Stimulated activated naive CD4-positive, alpha-beta T cell treated with Interleukin-2 at 50 U/mL for 16 hours (primary cell): ENCODE results near the gene ZNF830.
"Not testable (repeated sequence)": the region's sequence is repeated elsewhere in the genome, so short reads cannot be mapped to it uniquely, and the experiment has no call there.

Experiments used
- DNase-seq: peaks from one replicate; lab custom pipeline; 2025; lab: John Stamatoyannopoulos, UW

The ZNF830 gene

DNA sequence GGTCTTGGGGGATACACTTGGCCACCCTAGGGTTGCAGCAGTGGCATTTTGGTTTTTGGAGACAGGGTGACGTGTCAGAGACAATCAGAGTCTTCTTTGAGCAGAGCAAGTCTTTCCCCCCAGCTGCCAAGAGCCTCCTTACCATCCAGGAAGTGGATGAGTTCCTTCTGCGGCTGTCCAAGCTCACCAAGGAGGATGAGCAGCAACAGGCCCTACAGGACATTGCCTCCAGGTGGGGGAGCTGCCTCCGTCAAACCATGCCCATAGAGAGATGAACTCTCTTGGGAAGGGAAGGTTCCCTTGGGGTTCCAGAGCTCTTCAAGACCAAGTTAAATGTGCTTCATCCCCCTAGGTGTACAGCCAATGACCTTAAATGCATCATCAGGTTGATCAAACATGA, 30.3 kb downstream of the ZNF830 start:
- no peak for DNase-seq

DNA sequence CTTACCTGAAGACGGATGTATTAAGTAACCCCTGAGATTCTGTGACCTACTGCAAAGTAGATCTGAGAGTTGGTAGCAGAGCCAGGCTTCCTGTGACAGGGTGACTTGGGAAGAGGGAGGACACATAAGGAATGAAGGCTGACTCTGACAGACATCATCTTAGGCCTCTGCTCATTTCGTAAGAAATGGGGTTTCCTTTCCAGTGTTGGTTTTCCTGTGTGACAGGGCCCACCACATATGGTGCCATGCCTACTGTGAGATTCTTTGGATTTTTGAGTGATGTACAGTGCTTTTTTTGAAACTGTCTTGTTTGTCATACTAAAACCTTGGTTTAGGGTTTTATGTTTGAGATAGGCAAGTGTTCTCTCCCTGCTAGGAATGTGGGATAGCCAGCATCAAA, 31.7 kb downstream of the ZNF830 start:
- no peak for DNase-seq

DNA sequence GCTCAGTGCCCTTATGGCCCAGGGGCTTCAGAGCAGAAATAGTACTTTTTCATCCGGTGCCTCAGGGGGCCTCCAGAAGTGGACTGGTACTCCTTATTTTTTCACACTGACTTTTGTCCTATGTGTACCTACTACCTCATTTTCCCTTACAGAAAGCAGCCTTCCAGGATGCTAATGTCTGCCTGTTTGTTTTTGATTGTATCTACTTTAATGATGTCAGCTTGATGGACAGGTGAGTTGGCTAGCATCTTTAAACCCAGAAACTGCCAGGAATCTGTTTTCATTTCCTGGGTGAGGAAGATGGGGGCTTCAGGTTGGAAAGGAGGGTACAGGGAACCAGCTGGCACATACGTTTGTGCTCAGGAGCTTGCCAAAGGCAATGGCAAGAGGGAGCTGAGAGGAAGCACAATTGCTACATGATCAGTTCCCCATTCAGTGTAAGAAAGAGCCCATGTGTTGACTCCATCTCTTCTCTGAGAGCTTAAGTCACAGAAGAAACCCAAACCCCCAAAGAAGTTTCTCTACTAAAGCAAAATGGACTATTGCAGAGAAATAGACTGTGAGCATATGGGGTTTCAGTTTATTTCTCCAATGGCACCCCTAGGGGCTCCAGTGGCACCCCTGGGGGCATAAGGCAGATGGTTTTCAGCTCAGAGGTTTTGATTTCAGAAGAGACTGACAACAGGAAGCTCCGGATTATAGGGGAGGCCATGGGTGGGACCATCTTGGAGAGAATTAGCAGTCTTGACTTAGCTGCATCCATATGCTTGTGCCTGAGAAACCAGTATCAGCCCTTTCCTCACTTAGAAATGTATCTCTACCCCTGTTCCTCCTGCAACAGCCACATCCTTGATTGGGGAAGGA, 35.3 kb downstream of the ZNF830 start:
- no peak for DNase-seq

DNA sequence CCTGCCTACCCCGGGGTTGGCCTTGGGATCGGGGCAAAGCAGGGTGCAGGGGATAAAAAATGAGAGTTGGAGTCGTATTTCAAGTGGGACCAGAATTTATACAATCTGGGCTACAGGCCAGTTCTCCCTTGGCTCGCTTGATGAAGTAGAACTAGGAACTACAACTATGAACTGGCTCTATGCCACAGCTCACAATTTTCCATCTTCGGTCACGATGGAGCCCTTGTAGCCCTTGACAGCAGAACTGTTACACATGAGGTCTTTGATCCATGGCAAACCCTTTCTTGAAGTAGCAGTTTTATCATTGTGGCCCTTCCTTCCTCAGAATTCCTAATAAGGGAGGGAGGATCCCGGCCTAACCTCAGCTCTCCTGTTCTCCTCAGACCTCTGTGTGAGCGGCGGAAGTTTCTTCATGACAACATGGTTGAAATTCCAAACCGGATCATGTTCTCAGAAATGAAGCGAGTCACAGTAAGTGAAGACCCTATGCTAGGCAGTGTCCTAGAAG, 36.1 kb downstream of the ZNF830 start:
- DNase-seq: no peak

DNA sequence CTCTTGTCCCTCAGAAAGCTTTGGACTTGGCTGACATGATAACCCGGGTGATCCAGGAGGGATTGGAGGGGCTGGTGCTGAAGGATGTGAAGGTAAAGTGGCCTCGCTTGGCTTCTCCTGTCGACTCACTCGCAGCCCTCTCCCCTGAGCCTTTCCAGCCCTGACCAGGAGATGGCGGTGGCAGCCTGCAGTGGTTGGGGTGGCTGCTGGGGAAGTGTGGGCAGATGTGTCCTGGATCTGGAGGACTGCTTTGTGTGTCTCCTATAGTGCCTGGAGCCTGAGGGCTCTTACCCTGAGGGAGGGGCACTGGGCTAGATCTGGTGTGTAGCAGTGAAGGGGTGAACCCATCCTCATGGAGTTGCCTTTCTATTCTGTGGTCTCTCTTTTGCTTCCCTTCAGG, 36.9 kb downstream of the ZNF830 start:
- peak; percentile 69 for DNase-seq

DNA sequence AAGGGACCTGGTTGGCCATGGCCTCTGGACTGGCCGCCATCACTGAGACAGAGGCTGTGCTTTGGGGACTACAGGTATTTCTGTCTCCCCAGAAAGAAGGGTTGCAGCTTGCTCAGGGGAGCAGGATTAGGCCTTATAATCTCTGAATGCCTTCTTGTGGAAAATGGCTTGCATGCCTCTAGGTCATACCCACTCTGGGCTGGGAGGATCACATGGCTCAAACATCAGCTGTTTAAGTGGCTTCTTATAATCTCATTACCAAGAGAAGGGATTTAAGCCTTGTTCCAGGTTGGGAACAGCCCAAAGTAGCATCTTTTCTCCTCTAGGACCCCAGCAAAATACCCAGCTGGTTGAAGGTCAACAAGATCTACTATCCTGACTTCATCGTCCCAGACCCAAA, 38.1 kb downstream of the ZNF830 start:
- DNase-seq: no peak

DNA sequence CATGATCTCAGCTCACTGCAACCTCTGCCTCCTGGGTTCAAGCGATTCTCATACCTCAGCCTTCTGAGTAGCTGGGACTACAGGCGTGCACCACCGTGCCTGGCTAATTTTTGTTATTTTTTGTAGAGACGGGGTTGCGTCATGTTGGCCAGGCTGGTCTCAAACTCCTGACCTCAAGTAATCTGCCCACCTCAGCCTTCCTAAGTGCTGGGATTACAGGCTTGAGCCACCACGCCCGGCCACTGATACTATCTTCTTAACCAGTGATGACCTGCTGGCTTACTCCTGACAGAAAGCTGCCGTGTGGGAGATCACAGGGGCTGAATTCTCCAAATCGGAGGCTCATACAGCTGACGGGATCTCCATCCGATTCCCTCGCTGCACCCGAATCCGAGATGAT, 39.6 kb downstream of the ZNF830 start:
- DNase-seq: not testable (repeated sequence)

DNA sequence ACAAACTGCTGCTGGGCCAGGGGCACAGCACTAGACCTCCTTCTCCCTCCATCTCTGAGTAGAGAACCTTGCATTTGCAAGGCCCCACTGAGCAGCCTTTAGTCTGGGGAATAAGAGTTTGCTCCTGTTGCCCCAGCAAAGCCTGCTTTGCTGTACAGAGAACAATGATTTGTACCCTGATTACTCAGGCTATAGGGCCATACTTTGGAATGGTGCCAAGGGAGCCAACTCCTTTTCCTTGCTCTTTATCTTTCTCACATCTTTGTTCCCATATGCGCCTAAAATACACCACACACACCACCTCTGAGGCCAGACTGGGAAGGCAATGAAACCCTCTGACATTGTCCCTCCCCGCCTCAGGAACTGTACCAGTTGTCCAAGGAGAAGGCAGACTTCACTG, 40.2 kb downstream of the ZNF830 start:
- DNase-seq: no peak

DNA sequence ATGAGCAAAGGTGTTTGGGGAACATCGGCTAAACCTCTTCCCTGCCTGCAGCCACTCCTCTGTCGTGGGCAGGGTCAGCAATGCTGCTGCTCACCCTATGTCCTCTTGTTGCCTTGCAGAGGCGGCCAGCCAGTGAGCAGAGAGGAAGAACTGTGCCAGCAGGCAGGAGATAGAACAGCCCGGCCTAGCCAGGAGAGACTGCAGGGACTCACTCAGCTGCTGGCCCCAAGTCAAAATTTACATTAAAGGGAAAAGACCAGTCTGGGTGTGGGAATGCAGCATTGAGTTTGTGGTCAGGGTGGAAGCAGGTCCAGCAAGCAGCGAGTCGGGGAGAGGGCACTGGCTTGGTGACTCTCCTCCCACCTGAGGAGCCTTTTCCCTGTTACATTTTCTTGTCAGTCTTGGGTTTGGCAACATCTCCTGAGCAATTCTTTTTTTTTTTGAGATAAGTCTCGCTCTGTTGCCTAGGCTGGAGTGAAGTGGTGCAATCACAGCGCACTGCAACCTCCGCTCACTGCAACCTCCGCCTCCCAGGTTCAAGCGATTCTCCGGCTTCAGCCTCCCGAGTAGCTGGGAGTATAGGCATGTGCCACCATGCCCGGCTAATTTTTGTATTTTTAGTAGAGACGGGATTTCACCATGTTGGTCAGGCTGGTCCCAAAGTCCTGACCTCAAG, 41.7 kb downstream of the ZNF830 start:
- DNase-seq: no peak

DNA sequence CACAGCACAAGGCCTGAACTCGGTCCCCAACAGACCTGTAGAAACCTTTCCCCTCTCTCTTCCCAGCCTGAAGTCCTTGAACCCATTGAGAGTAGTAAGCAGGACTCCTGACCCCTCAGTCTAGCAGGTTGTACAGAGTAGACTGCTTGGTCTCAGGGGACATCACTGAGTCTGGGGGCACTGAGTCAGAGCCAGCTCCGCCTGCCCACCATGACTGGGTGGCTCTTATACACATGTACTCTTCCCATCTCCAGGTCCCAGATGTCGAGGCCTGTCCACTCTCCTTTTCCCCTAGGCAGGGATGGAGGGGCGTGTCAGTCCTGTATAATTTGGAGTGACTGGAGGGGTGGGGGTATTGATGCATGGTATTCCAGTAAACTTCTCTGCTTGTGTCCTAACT, 42.4 kb downstream of the ZNF830 start:
- no peak for DNase-seq

DNA sequence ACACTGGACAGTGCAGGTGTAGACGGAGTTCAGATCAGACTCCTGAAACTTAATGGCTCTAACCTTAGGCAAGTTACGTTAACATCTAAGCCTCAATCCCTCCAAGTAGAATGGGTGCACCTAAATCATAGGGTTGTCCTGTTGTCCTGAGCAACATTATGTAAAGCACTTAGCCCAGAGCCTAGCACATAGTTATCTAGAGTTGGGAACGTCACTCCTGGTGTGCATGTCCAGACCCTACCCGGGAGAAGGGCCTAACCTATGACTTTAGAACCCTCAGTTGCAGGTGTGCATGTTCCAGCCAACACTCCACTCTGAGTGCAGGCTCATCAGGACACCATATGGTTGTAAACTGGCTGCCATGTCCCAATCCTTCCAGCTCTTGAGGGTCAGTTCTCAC, 45.0 kb downstream of the ZNF830 start:
- no peak for DNase-seq

DNA sequence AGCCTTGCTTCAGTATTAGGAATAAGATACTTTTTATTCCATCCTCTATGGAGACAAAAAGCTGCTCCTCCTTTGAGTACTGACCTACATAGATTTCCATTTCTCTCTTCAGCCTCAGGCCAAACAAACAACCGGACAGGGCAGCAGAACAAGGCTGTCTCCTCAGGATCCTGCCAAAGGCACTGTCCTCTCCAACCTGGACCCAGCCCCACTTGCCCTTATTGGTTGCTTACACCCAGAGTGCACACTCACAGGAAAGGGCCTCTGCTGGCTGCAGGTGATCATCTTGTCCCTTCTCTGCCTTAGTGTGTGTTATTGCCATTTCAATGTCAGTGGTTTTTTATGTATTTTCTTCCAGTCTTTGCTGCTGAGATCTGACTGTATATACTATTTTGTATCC, 45.6 kb downstream of the ZNF830 start:
- no peak for DNase-seq

DNA sequence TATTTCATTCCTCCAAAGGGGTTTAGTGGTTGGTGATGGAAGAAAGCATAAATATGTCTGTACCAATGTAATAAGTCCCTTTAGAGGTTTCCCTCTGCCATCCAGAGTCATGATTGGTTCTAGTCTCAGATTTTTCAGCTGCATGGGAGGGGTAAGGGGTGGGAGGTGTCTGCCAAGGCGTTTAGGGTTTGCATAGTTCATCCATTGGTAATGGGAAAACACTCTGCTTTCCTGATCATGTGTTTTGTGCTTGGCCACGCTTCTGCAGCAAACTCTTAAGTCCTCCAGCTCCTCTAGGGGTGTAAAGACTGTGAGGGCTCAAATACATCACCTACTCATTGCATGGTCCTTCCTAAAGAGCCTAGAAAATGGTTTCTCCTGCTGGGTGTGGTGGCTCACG, 48.8 kb downstream of the ZNF830 start:
- no peak for DNase-seq

DNA sequence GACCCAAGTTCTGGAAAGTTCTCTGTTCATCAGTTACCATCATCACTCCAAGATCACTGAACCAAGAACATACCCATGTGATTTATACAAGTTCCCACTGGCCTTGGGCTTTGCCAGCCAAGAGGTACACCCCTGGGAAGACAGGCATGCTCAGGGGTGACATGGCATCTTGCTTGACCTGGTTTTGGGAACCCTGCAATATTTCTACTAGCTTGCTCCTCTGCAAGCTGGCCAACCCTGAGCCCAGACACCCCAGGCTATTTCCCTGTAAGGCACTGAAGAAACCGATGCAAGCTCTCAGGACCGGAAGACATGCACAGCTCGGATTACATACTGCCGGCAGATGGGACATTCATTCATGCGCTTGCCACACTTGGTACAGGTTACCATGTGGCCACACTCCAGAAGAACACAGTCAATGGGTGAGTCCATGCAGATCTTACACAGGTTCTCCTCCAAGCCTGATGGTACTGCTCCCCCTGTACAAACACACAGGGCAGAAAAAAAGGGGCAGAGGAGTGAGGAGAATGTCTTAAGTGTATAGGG, 50.4 kb downstream of the ZNF830 start:
- DNase-seq: no peak
